ENCODE measurements around the gene RPL14.

RPL14 gene

GRCh38 chr3:40445880-40446279, 11.3 kb upstream of the RPL14 start:
- no peaks in the 10 kb centered on the region for H3K27me3 ChIP-seq (ENCODE audit: control insufficient read depth, insufficient read depth, low read length)
- H3K27ac ChIP-seq, result no peak overlapping the region
- no peak overlapping the region for H3K9ac ChIP-seq
- no peaks in the 10 kb centered on the region for H3K9me3 ChIP-seq (ENCODE audit: control insufficient read depth, low read length)
- H3K4me3 ChIP-seq (ENCODE audit: low read depth, low read length), result no peak overlapping the region
- no peak overlapping the region for H3K4me2 ChIP-seq (ENCODE audit: low read length)
- H2AFZ ChIP-seq, result no peak overlapping the region
- no peak for TF ChIP-seq CTCF (IDR thresholded peaks at IDR 0.05)
- H3K79me2 ChIP-seq, result no peaks in the 10 kb centered on the region
- H3K4me1 ChIP-seq, result no peaks in the 10 kb centered on the region
- no peaks in the 10 kb centered on the region for H3K36me3 ChIP-seq (ENCODE audit: control insufficient read depth, insufficient read depth, low read length)

GRCh38 chr3:40450438-40450837, 6.7 kb upstream of the RPL14 start:
- no peak overlapping the region for H3K27ac ChIP-seq
- no peak for TF ChIP-seq CTCF (IDR thresholded peaks at IDR 0.05)

GRCh38 chr3:40451551-40451950, 5.6 kb upstream of the RPL14 start:
- Histone ChIP-seq H3K9ac (no peak overlapping the region), H3K9me3 (ENCODE audit: control insufficient read depth, low read length) (no peaks in the 10 kb centered on the region), H3K27me3 (ENCODE audit: control insufficient read depth, insufficient read depth, low read length) (no peaks in the 10 kb centered on the region), H3K4me1 (peaks cover 8% of the 10 kb centered on the region), H3K27ac (no peak overlapping the region), H3K4me2 (ENCODE audit: low read length) (no peak overlapping the region), H3K36me3 (ENCODE audit: control insufficient read depth, insufficient read depth, low read length) (no peaks in the 10 kb centered on the region), H3K4me3 (ENCODE audit: low read depth, low read length) (no peak overlapping the region), H2AFZ (peak overlapping the region; percentile 97), H3K79me2 (no peaks in the 10 kb centered on the region)
- TF ChIP-seq CTCF (IDR thresholded peaks at IDR 0.05), result no peak

More at GRCh38 chr3:40450438-40450837, 6.7 kb upstream of the RPL14 start:
- H3K27me3 ChIP-seq (ENCODE audit: control insufficient read depth, insufficient read depth, low read length), result no peaks in the 10 kb centered on the region
- no peak overlapping the region for H3K9ac ChIP-seq
- no peak overlapping the region for H3K4me3 ChIP-seq (ENCODE audit: low read depth, low read length)
- H2AFZ ChIP-seq, result no peak overlapping the region
- H3K9me3 ChIP-seq (ENCODE audit: control insufficient read depth, low read length), result no peaks in the 10 kb centered on the region
- H3K79me2 ChIP-seq, result no peaks in the 10 kb centered on the region
- peaks cover 8% of the 10 kb centered on the region for H3K4me1 ChIP-seq
- no peaks in the 10 kb centered on the region for H3K36me3 ChIP-seq (ENCODE audit: control insufficient read depth, insufficient read depth, low read length)
- H3K4me2 ChIP-seq (ENCODE audit: low read length), result no peak overlapping the region

- Histone ChIP-seq H3K4me3 (ENCODE audit: low read depth, low read length) (peak overlapping the region; percentile 79), H3K9me3 (ENCODE audit: control insufficient read depth, low read length) (no peaks in the 10 kb centered on the region), H3K27ac (peak overlapping the region; percentile 95), H3K36me3 (ENCODE audit: control insufficient read depth, insufficient read depth, low read length) (no peaks in the 10 kb centered on the region), H2AFZ (peak overlapping the region; percentile 97), H3K4me1 (peaks cover 8% of the 10 kb centered on the region), H3K4me2 (ENCODE audit: low read length) (peak overlapping the region; percentile 88), H3K27me3 (ENCODE audit: control insufficient read depth, insufficient read depth, low read length) (no peaks in the 10 kb centered on the region), H3K79me2 (no peaks in the 10 kb centered on the region), H3K9ac (no peak overlapping the region)
- TF ChIP-seq CTCF (IDR thresholded peaks at IDR 0.05), result no peak
Observed at GRCh38 chr3:40452057-40452456, 5.1 kb upstream of the RPL14 start.

GRCh38 chr3:40452562-40452875, 4.6 kb upstream of the RPL14 start:
- Histone ChIP-seq H3K9me3 (ENCODE audit: control insufficient read depth, low read length) (no peaks in the 10 kb centered on the region), H3K27ac (peak overlapping the region; percentile 95), H3K27me3 (ENCODE audit: control insufficient read depth, insufficient read depth, low read length) (no peaks in the 10 kb centered on the region), H3K9ac (peak overlapping the region; percentile 97), H3K4me3 (ENCODE audit: low read depth, low read length) (peak overlapping the region; percentile 79), H3K36me3 (ENCODE audit: control insufficient read depth, insufficient read depth, low read length) (no peaks in the 10 kb centered on the region), H3K4me2 (ENCODE audit: low read length) (peak overlapping the region; percentile 88), H3K4me1 (peaks cover 8% of the 10 kb centered on the region), H2AFZ (peak overlapping the region; percentile 97), H3K79me2 (peaks cover 1% of the 10 kb centered on the region)
- no peak for TF ChIP-seq CTCF (IDR thresholded peaks at IDR 0.05)

Data from parathyroid adenoma (tissue), 2 donors.